Suprapubic skin (tissue), 4 donors: ENCODE data around the gene MAD2L2. TPM values are rescaled to one million over a fixed set of nuclear protein-coding genes. Genes with fewer than 3 reads are reported as not detected.
A peak's percentile ranks its signal among the peaks of the same experiment; 100 is the strongest.

Experiments
- DNase-seq, 2 donors: peaks; one replicate each; pipeline ENCODE4 v3.0.0-alpha.2; 2019; ENCODE audit warnings: low spot score in 2 of 2
- H3K27ac ChIP-seq: fragments of 200-600 bp; sonication (generic); one replicate; pipeline ENCODE4 v1.5.1; 2019
- H3K27me3 ChIP-seq: fragments of 200-600 bp; sonication (generic); one replicate; pipeline ENCODE4 v1.5.1; 2019
- H3K36me3 ChIP-seq: fragments of 200-600 bp; sonication (generic); one replicate; pipeline ENCODE4 v1.5.1; 2019
- H3K4me1 ChIP-seq: fragments of 200-600 bp; sonication (generic); one replicate; pipeline ENCODE4 v1.5.1; 2019
- H3K4me3 ChIP-seq: fragments of 200-600 bp; sonication (generic); one replicate; pipeline ENCODE4 v1.5.1; 2019; ENCODE audit warnings: mild to moderate bottlenecking
- H3K9me3 ChIP-seq: fragments of 200-600 bp; sonication (generic); one replicate; pipeline ENCODE4 v1.5.1; 2019
- EP300 ChIP-seq: sonication (generic); formaldehyde crosslinking; IDR thresholded peaks from one replicate; pipeline ENCODE4 v1.6.1; 2017; ENCODE audit warnings: antibody characterized with exemption
- POLR2A ChIP-seq, 2 donors: fragments of 450-650 bp; IDR thresholded peaks; one replicate each; pipeline ENCODE4 v1.6.1; 2017; ENCODE audit warnings: antibody characterized with exemption in 2 of 2, mild to moderate bottlenecking in 2 of 2, moderate library complexity in 2 of 2
- POLR2AphosphoS5 ChIP-seq, 3 donors: sonication (generic); formaldehyde crosslinking; IDR thresholded peaks; one replicate each; pipeline ENCODE4 v1.6.1; 2017; ENCODE audit warnings: antibody characterized with exemption in 3 of 3
- WGBS: methylation state at CpG from one replicate; pipeline ENCODE4 v1.1.5; 2018; 5-methylcytosine and 5-hydroxymethylcytosine counted together
- total RNA-seq, 4 donors: library from RNA; depleted of rRNA; stranded (reverse); fragments of >200 nt; gene quantifications; one replicate each; pipeline ENCODE4 v1.1.0, GENCODE V29; 2016
- TF ChIP-seq, protein P1 (sequence below), 2 donors: fragments of 200-600 bp in 1 of 2; fragments of 450-650 bp in 1 of 2; sonication (generic) in 1 of 2; IDR thresholded peaks; one replicate each; pipeline ENCODE4 v1.5.1; 2016 to 2019; ENCODE audit warnings: antibody characterized with exemption in 2 of 2, mild to moderate bottlenecking in 1 of 2, moderate library complexity in 1 of 2

The MAD2L2 gene
- total RNA-seq, 4 donors from 2014 or later: 25.4 to 35.0 (median 32.7) TPM

- H3K27me3 ChIP-seq: peaks cover 3% of the 10 kb centered on the region
- TF ChIP-seq, protein P1, sequence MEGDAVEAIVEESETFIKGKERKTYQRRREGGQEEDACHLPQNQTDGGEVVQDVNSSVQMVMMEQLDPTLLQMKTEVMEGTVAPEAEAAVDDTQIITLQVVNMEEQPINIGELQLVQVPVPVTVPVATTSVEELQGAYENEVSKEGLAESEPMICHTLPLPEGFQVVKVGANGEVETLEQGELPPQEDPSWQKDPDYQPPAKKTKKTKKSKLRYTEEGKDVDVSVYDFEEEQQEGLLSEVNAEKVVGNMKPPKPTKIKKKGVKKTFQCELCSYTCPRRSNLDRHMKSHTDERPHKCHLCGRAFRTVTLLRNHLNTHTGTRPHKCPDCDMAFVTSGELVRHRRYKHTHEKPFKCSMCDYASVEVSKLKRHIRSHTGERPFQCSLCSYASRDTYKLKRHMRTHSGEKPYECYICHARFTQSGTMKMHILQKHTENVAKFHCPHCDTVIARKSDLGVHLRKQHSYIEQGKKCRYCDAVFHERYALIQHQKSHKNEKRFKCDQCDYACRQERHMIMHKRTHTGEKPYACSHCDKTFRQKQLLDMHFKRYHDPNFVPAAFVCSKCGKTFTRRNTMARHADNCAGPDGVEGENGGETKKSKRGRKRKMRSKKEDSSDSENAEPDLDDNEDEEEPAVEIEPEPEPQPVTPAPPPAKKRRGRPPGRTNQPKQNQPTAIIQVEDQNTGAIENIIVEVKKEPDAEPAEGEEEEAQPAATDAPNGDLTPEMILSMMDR (IDR thresholded peaks at IDR 0.05): peak in 1 of 2 donors; percentile 5
- TF ChIP-seq EP300 (no peak), POLR2AphosphoS5 (IDR thresholded peaks at IDR 0.05) (no peak), POLR2A (IDR thresholded peaks at IDR 0.05) (no peak)
- no peaks in the 10 kb centered on the region for H3K36me3 ChIP-seq
- no peak for DNase-seq
- no peak overlapping the region for H3K27ac ChIP-seq
- H3K4me1 ChIP-seq: peaks cover 11% of the 10 kb centered on the region
- H3K4me3 ChIP-seq: no peak overlapping the region
- no peaks in the 10 kb centered on the region for H3K9me3 ChIP-seq
- WGBS: 75% methylated on average over 12 of the region's 12 CpGs
These were observed 39.1 kb upstream of the MAD2L2 start for GRCh38 chr1:11720033-11720376.

DNA sequence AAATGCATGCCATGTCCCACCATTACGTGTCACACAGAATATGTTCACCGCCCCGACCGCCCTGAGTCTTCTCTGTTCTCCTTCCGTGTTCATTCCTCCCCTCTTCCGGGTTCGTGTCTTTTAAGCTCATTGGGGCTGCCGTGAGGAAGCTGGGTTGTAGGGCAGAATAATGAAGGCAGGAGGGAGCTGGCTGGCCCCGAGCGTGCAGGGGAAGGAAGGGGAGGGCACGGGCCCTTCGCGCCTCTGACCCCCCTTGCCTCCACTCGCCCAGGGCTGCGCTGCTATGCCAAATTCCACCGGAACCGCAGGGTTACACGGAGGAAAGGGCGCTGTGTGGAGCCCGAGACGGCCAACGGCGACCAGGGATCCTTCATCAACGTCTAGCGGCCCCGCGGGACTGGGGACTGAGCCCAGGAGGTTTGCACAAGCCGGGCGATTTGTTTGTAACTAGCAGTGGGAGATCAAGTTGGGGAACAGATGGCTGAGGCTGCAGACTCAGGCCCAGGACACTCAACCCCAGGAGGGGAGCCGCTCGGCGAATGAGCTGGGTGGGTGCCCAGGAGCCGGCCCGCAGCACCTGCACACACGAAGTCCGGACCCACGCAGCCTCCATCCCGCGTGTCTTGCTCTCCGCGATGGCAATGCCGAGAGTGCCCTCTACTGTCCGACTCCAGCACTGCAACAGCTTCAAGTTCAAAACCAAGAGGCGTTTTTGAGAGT lies 38.5 kb upstream of the MAD2L2 start:
- Histone ChIP-seq H3K4me1 (peaks cover 11% of the 10 kb centered on the region), H3K27ac (peak overlapping the region; percentile 43), H3K36me3 (no peaks in the 10 kb centered on the region), H3K9me3 (no peaks in the 10 kb centered on the region), H3K4me3 (peak overlapping the region; percentile 45), H3K27me3 (peaks cover 3% of the 10 kb centered on the region)
- 9% methylated on average over 33 of the region's 44 CpGs for WGBS
- TF ChIP-seq EP300: no peak
- no peak for TF ChIP-seq POLR2AphosphoS5 (IDR thresholded peaks at IDR 0.05)
- TF ChIP-seq, protein P1 (IDR thresholded peaks at IDR 0.05): peak; percentile 81 to 95
- peak in 1 of 2 donors; percentile 15 for TF ChIP-seq POLR2A (IDR thresholded peaks at IDR 0.05)
- peak; percentile 91 to 94 for DNase-seq

DNA sequence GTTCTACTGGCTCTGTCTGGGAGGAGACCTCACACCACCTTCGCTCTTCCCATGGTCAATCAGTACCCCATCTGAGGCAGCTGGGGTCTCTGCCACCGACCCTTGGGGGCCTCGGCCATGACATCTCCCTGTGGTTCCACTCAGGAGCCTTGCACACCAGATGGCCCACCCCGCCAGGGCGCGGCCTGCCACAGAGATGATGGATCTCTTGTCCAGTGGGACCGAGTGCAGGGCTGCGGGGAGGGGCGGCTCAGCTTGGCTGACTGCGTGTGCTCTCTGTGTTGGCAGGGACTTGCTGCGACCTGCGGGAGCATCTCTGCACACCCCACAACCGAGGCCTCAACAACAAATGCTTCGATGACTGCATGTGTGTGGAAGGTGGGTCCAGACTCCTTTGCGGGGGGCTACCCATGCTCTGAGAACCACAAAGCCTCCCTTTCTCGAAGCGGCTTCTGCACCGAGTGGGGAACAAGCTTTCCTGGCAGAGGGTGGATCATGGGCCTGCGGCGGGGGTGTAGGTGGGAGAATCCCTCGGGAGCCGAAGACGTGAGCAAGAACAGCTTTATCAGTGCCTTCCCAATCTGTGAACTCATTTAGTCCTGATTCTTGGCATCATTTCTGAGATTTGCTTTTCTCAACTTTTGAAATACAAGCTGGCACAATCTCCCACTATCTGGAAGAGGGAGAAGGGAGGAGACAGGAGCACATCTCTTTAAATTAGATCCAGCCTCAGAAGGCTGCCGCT lies 34.1 kb upstream of the MAD2L2 start:
- 61% methylated on average over 10 of the region's 24 CpGs for WGBS
- no peak for DNase-seq
- no peaks in the 10 kb centered on the region for H3K36me3 ChIP-seq
- H3K27me3 ChIP-seq: peaks cover 3% of the 10 kb centered on the region
- no peak overlapping the region for H3K27ac ChIP-seq
- TF ChIP-seq EP300: no peak
- no peak for TF ChIP-seq POLR2A (IDR thresholded peaks at IDR 0.05)
- TF ChIP-seq POLR2AphosphoS5 (IDR thresholded peaks at IDR 0.05): no peak
- TF ChIP-seq, protein P1 (IDR thresholded peaks at IDR 0.05): no peak
- no peaks in the 10 kb centered on the region for H3K9me3 ChIP-seq
- H3K4me3 ChIP-seq: no peak overlapping the region
- peaks cover 11% of the 10 kb centered on the region for H3K4me1 ChIP-seq

DNA sequence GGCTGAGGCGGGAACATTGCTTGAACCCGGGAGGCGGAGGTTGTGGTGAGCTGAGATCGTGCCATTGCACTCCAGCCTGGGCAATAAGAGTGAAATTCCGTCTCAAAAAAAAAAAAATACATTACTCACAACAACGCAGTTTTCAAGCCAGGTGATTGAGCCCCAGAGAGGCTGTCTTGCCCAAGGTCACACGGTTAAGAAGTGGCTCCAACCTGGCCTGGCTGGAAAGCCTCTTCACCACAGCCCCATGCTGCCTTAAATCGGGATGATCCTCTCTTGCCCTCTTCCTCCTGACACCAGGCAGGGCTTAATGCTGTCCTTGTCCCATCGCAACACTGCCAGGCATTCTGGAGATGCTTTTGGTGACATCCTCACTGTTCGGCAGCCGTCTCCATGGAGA lies 32.1 kb upstream of the MAD2L2 start:
- 83% methylated on average over 11 of the region's 11 CpGs for WGBS
- H3K9me3 ChIP-seq: no peaks in the 10 kb centered on the region
- TF ChIP-seq POLR2A (IDR thresholded peaks at IDR 0.05) (no peak), EP300 (no peak), POLR2AphosphoS5 (IDR thresholded peaks at IDR 0.05) (no peak)
- TF ChIP-seq, protein P1 (IDR thresholded peaks at IDR 0.05): no peak

GRCh38 chr1:11712285-11712684 lies 31.3 kb upstream of the MAD2L2 start:
- TF ChIP-seq POLR2AphosphoS5 (IDR thresholded peaks at IDR 0.05) (no peak), POLR2A (IDR thresholded peaks at IDR 0.05) (no peak), EP300 (no peak)
- TF ChIP-seq, protein P1 (IDR thresholded peaks at IDR 0.05): no peak
- WGBS: 80% methylated on average over 1 of the region's 8 CpGs
- Histone ChIP-seq H3K4me1 (peaks cover 4% of the 10 kb centered on the region), H3K27ac (no peak overlapping the region), H3K4me3 (no peak overlapping the region), H3K36me3 (no peaks in the 10 kb centered on the region), H3K9me3 (no peaks in the 10 kb centered on the region), H3K27me3 (peaks cover 15% of the 10 kb centered on the region)
- DNase-seq: no peak

More for the DNA sequence above, 32.1 kb upstream of the MAD2L2 start:
- Histone ChIP-seq H3K4me3 (no peak overlapping the region), H3K4me1 (no peaks in the 10 kb centered on the region), H3K27ac (no peak overlapping the region), H3K27me3 (peaks cover 15% of the 10 kb centered on the region), H3K36me3 (no peaks in the 10 kb centered on the region)
- DNase-seq: no peak
